Left kidney (tissue), 2 donors: ENCODE measurements around the gene BNC2. TPM values are rescaled to one million over a fixed set of nuclear protein-coding genes. Genes with fewer than 3 reads are reported as not detected.

ENCODE experiments used
- DNase-seq: peaks from one replicate; pipeline ENCODE4 v3.0.0-alpha.2; 2013
- polyA plus RNA-seq: library from polyadenylated mRNA; unstranded; fragments of 120-200 nt; gene quantifications from one replicate; pipeline ENCODE4 v1.2.1, GENCODE V29; 2013; ENCODE audit not compliant: insufficient read length

Gene BNC2
- polyA plus RNA-seq, 1 donor, result 10.3 TPM

GRCh38 chr9:16595227-16595626 is 275.2 kb downstream of the BNC2 start:
- DNase-seq, result no peak

GRCh38 chr9:16594787-16595186 is 275.7 kb downstream of the BNC2 start:
- no peak for DNase-seq

- DNase-seq, result no peak
Observed at GRCh38 chr9:16593746-16594145, 276.7 kb downstream of the BNC2 start.

- no peak for DNase-seq
Observed at GRCh38 chr9:16591092-16591491, 279.4 kb downstream of the BNC2 start.

- no peak for DNase-seq
Observed at GRCh38 chr9:16585591-16585990, 284.9 kb downstream of the BNC2 start.

GRCh38 chr9:16579872-16580432 is 290.5 kb downstream of the BNC2 start:
- no peak for DNase-seq

GRCh38 chr9:16575986-16576245 is 294.6 kb downstream of the BNC2 start:
- DNase-seq, result no peak

- DNase-seq, result no peak
Observed at GRCh38 chr9:16575142-16575985, 295.1 kb downstream of the BNC2 start.

- DNase-seq, result no peak
Observed at GRCh38 chr9:16572005-16572734, 298.3 kb downstream of the BNC2 start.

- no peak for DNase-seq
Observed at GRCh38 chr9:16571127-16571802, 299.2 kb downstream of the BNC2 start.

- no peak for DNase-seq
Observed at GRCh38 chr9:16563446-16563845, 307.0 kb downstream of the BNC2 start.

GRCh38 chr9:16561121-16561520 is 309.3 kb downstream of the BNC2 start:
- no peak for DNase-seq

- DNase-seq, result no peak
Observed at GRCh38 chr9:16559418-16560188, 310.9 kb downstream of the BNC2 start.

GRCh38 chr9:16555802-16556201 is 314.7 kb downstream of the BNC2 start:
- no peak for DNase-seq

GRCh38 chr9:16553869-16554540 is 316.5 kb downstream of the BNC2 start:
- DNase-seq, result no peak

GRCh38 chr9:16552252-16552651 is 318.2 kb downstream of the BNC2 start:
- DNase-seq, result no peak

- DNase-seq, result no peak
Observed at GRCh38 chr9:16551692-16552091, 318.8 kb downstream of the BNC2 start.

GRCh38 chr9:16545639-16546038 is 324.8 kb downstream of the BNC2 start:
- DNase-seq, result no peak

GRCh38 chr9:16544842-16545241 is 325.6 kb downstream of the BNC2 start:
- no peak for DNase-seq

- no peak for DNase-seq
Observed at GRCh38 chr9:16543686-16544085, 326.8 kb downstream of the BNC2 start.

GRCh38 chr9:16543225-16543624 is 327.2 kb downstream of the BNC2 start:
- no peak for DNase-seq

GRCh38 chr9:16542290-16542689 is 328.2 kb downstream of the BNC2 start:
- no peak for DNase-seq
